H7 (cell line): Measurements from ENCODE around the gene IFT80. TPM values are rescaled to one million over a fixed set of nuclear protein-coding genes. Genes with fewer than 3 reads are reported as not detected.
A peak's percentile ranks its signal among the peaks of the same experiment; 100 is the strongest.

Experiments used
- DNase-seq: peaks from one replicate; pipeline ENCODE4 v3.0.0; 2012
- H3K27me3 ChIP-seq: 2 replicates; pipeline ENCODE4 v1.6.0; 2011; ENCODE audit warnings: mild to moderate bottlenecking, low read length; ENCODE audit not compliant: control insufficient read depth, insufficient read depth
- H3K36me3 ChIP-seq: replicated peaks from 2 replicates; pipeline ENCODE4 v1.5.1; 2011; ENCODE audit warnings: low read length; ENCODE audit not compliant: control insufficient read depth, insufficient read depth
- H3K4me3 ChIP-seq: 2 replicates; pipeline ENCODE4 v1.5.1; 2011; ENCODE audit warnings: low read depth, mild to moderate bottlenecking, control low read depth, low read length, moderate library complexity; ENCODE audit not compliant: insufficient read depth
- total RNA-seq: library from RNA; depleted of rRNA; stranded (reverse); fragments of >200 nt; shearing (Covaris generic); gene quantifications from 2 replicates; pipeline ENCODE4 v1.2.3, GENCODE V29; 2014; rRNA removed

Gene IFT80
- 19.9 and 28.1 TPM in 2 replicates for total RNA-seq

- no peaks in the 10 kb centered on the region for H3K36me3 ChIP-seq
- H3K27me3 ChIP-seq: no peaks in the 10 kb centered on the region
- peak within 1 kb of the TSS; percentile 75 for H3K4me3 ChIP-seq
- DNase-seq: peak; percentile 89
Measured at GRCh38 chr3:160399125-160400029, at the start of gene IFT80, which contains the start of gene SMC4. Gene IFT80 (minus strand): TSS chr3:160399225. CDS start chr3:160384600, 14,625 bp downstream. Gene SMC4 (plus strand): TSS chr3:160399650. CDS start chr3:160400827, 1,177 bp downstream.

- no peak for DNase-seq
- Histone ChIP-seq H3K4me3 (no peak overlapping the region; the same call in 1 of the 2 replicates), H3K27me3 (no peaks in the 10 kb centered on the region)
Measured at GRCh38 chr3:160447544-160447943, 48.5 kb upstream of the IFT80 start.

GRCh38 chr3:160446522-160447056, 47.6 kb upstream of the IFT80 start:
- H3K4me3 ChIP-seq: no peak overlapping the region
- peaks cover 6% of the 10 kb centered on the region for H3K36me3 ChIP-seq
- DNase-seq: no peak
- H3K27me3 ChIP-seq: no peaks in the 10 kb centered on the region

More at GRCh38 chr3:160447544-160447943, 48.5 kb upstream of the IFT80 start:
- peaks cover 6% of the 10 kb centered on the region for H3K36me3 ChIP-seq

GRCh38 chr3:160445854-160446253, 46.8 kb upstream of the IFT80 start:
- Histone ChIP-seq H3K36me3 (peaks cover 6% of the 10 kb centered on the region), H3K27me3 (no peaks in the 10 kb centered on the region), H3K4me3 (no peak overlapping the region)
- no peak for DNase-seq

GRCh38 chr3:160444411-160444810, 45.4 kb upstream of the IFT80 start:
- no peaks in the 10 kb centered on the region for H3K27me3 ChIP-seq
- no peak for DNase-seq
- H3K36me3 ChIP-seq: peaks cover 7% of the 10 kb centered on the region
- H3K4me3 ChIP-seq: no peak overlapping the region

- Histone ChIP-seq H3K36me3 (peaks cover 17% of the 10 kb centered on the region), H3K27me3 (no peaks in the 10 kb centered on the region), H3K4me3 (no peak overlapping the region)
- no peak for DNase-seq
Measured at GRCh38 chr3:160440687-160441086, 41.7 kb upstream of the IFT80 start.

- Histone ChIP-seq H3K4me3 (no peak overlapping the region), H3K36me3 (peaks cover 16% of the 10 kb centered on the region)
- DNase-seq: no peak
Measured at GRCh38 chr3:160437083-160437455, 38.0 kb upstream of the IFT80 start.

GRCh38 chr3:160435747-160436146, 36.7 kb upstream of the IFT80 start:
- Histone ChIP-seq H3K36me3 (peaks cover 22% of the 10 kb centered on the region), H3K27me3 (no peaks in the 10 kb centered on the region), H3K4me3 (no peak overlapping the region)
- DNase-seq: no peak

More at GRCh38 chr3:160437083-160437455, 38.0 kb upstream of the IFT80 start:
- no peaks in the 10 kb centered on the region for H3K27me3 ChIP-seq

- Histone ChIP-seq H3K27me3 (no peaks in the 10 kb centered on the region), H3K4me3 (no peak overlapping the region), H3K36me3 (peaks cover 24% of the 10 kb centered on the region)
- DNase-seq: no peak
Measured at GRCh38 chr3:160435095-160435494, 36.1 kb upstream of the IFT80 start.

- no peaks in the 10 kb centered on the region for H3K27me3 ChIP-seq
- peaks cover 23% of the 10 kb centered on the region for H3K36me3 ChIP-seq
- no peak for DNase-seq
- H3K4me3 ChIP-seq: no peak overlapping the region
Measured at GRCh38 chr3:160434071-160434470, 35.0 kb upstream of the IFT80 start.

GRCh38 chr3:160427832-160428424, 28.9 kb upstream of the IFT80 start:
- Histone ChIP-seq H3K27me3 (no peaks in the 10 kb centered on the region), H3K36me3 (peaks cover 30% of the 10 kb centered on the region), H3K4me3 (no peak overlapping the region)
- DNase-seq: no peak

- Histone ChIP-seq H3K4me3 (no peak overlapping the region), H3K36me3 (peaks cover 29% of the 10 kb centered on the region), H3K27me3 (no peaks in the 10 kb centered on the region)
- no peak for DNase-seq
Measured at GRCh38 chr3:160417311-160417710, 18.3 kb upstream of the IFT80 start.

- peak; percentile 65 for DNase-seq
- H3K4me3 ChIP-seq: no peak overlapping the region
- no peaks in the 10 kb centered on the region for H3K27me3 ChIP-seq
- peaks cover 18% of the 10 kb centered on the region for H3K36me3 ChIP-seq
Measured at GRCh38 chr3:160413613-160414248, 14.7 kb upstream of the IFT80 start.

GRCh38 chr3:160412477-160412876, 13.5 kb upstream of the IFT80 start:
- Histone ChIP-seq H3K27me3 (no peaks in the 10 kb centered on the region), H3K36me3 (peaks cover 17% of the 10 kb centered on the region)
- no peak for DNase-seq

More at GRCh38 chr3:160412477-160412876, 13.5 kb upstream of the IFT80 start:
- H3K4me3 ChIP-seq: no peak overlapping the region
